DOHH2 (cell line): ENCODE data around the gene KDM4D.

Source experiments
- H3F3A ChIP-seq: fragments of 200-600 bp; sonication (generic), shearing (Covaris generic); 2 replicates; pipeline ENCODE4 v1.6.0; 2016; ENCODE audit warnings: antibody characterized with exemption, mild to moderate bottlenecking; ENCODE audit not compliant: control insufficient read depth, insufficient read depth
- H3K27ac ChIP-seq: fragments of 200-600 bp; sonication (generic); 2 replicates; pipeline ENCODE4 v1.5.1; 2014; ENCODE audit warnings: low read depth, mild to moderate bottlenecking, low read length, moderate library complexity
- H3K27me3 ChIP-seq: fragments of 200-600 bp; sonication (generic); 2 replicates; pipeline ENCODE4 v1.6.1; 2014; ENCODE audit warnings: mild to moderate bottlenecking, low read length, mixed read lengths; ENCODE audit not compliant: control insufficient read depth
- H3K36me3 ChIP-seq: fragments of 200-600 bp; sonication (generic); 2 replicates; pipeline ENCODE4 v1.6.1; 2014; ENCODE audit warnings: mild to moderate bottlenecking, low read length, moderate library complexity, mixed read lengths; ENCODE audit not compliant: control insufficient read depth
- H3K4me1 ChIP-seq: fragments of 200-600 bp; sonication (generic); 2 replicates; pipeline ENCODE4 v1.6.1; 2014; ENCODE audit warnings: mild to moderate bottlenecking, low read length, mixed read lengths; ENCODE audit not compliant: control insufficient read depth
- H3K4me2 ChIP-seq: fragments of 200-600 bp; sonication (generic); 2 replicates; pipeline ENCODE4 v1.6.0; 2014; ENCODE audit warnings: mild to moderate bottlenecking, low read length, moderate library complexity
- H3K4me3 ChIP-seq: fragments of 200-600 bp; sonication (generic); 2 replicates; pipeline ENCODE4 v1.5.1; 2014; ENCODE audit warnings: mild to moderate bottlenecking, low read length, mixed read lengths
- H3K79me2 ChIP-seq: fragments of 200-600 bp; sonication (generic); 2 replicates; pipeline ENCODE4 v1.6.1; 2014; ENCODE audit warnings: mild to moderate bottlenecking, low read length, mixed read lengths; ENCODE audit not compliant: control insufficient read depth
- H3K9me2 ChIP-seq: fragments of 200-600 bp; sonication (generic); replicated peaks from 2 replicates; pipeline ENCODE4 v1.6.1; 2014; ENCODE audit warnings: mild to moderate bottlenecking, low read length, mixed read lengths; ENCODE audit not compliant: control insufficient read depth
- H3K9me3 ChIP-seq: fragments of 200-600 bp; sonication (generic); 2 replicates; pipeline ENCODE4 v1.6.1; 2014; ENCODE audit warnings: antibody characterized with exemption, low read length, mixed read lengths; ENCODE audit not compliant: control insufficient read depth, insufficient read depth
- H4K20me1 ChIP-seq: fragments of 200-600 bp; sonication (generic); 2 replicates; pipeline ENCODE4 v1.6.0; 2014; ENCODE audit warnings: low read depth, mild to moderate bottlenecking, antibody characterized with exemption, low read length, moderate library complexity; ENCODE audit not compliant: control insufficient read depth, insufficient read depth
- EZH2phosphoT487 ChIP-seq: fragments of 200-600 bp; sonication (generic); IDR thresholded peaks from 2 replicates; pipeline ENCODE4 v1.6.1; 2017; ENCODE audit warnings: borderline replicate concordance, mild to moderate bottlenecking, antibody characterized with exemption, low read length, moderate library complexity, mixed read lengths
- TF ChIP-seq, protein P1 (sequence below): fragments of 200-600 bp; sonication (generic); IDR thresholded peaks from one replicate; pipeline ENCODE4 v1.5.1; 2014; ENCODE audit warnings: antibody characterized with exemption, mild to moderate bottlenecking, low read depth, low read length; ENCODE audit not compliant: poor library complexity, severe bottlenecking

KDM4D gene

DNA sequence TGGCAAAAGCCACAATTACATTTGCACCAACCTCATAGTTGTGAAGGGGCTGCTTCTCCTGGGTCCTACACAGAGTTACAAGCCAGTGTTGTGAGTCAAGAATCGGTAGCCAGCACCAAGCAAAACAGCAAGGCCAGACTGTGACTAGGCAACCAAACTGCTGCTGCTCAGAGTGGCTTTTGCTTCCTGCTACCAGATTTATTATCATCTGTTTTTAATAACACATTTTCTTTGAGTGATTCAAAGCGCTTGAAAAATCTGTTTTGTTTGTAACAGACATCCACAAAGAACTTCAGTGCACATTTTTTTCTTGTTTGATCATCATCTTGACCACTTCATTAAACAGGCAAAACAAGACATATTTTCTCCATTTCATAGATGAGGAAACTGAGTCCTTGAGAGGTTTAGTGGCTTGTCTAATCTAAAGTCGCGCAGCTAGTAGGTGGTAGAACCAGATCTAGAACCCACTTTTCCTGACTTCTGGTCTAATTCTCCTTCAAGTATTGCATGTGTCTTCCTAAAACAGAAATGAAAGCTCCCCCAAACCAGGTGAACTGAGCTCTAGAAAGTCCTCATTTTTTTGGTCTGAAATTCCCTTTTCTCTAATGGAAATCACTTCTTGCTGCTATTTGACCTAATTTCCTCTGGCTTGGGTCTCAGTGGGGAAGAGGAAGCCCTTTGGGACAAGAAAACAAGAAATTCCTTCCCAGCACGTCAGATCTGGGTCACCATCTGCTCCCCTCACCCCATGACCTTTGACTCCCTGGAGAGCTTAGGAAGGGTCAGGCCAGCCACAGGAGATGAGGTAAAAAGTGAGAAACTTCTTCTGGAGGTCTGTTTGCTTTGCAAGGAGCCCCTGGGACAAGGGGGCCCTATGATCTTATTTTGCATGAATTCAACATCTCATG, 40.0 kb upstream of the KDM4D start:
- Histone ChIP-seq H3K79me2 (no peaks in the 10 kb centered on the region), H3K9me2 (no peaks in the 10 kb centered on the region), H3K27me3 (peaks cover 3% of the 10 kb centered on the region), H3F3A (no peaks in the 10 kb centered on the region), H3K36me3 (no peaks in the 10 kb centered on the region), H3K4me2 (no peak overlapping the region), H3K4me3 (no peak overlapping the region), H3K4me1 (no peaks in the 10 kb centered on the region), H3K9me3 (no peaks in the 10 kb centered on the region), H3K27ac (no peak overlapping the region), H4K20me1 (no peaks in the 10 kb centered on the region)
- TF ChIP-seq, protein P1, sequence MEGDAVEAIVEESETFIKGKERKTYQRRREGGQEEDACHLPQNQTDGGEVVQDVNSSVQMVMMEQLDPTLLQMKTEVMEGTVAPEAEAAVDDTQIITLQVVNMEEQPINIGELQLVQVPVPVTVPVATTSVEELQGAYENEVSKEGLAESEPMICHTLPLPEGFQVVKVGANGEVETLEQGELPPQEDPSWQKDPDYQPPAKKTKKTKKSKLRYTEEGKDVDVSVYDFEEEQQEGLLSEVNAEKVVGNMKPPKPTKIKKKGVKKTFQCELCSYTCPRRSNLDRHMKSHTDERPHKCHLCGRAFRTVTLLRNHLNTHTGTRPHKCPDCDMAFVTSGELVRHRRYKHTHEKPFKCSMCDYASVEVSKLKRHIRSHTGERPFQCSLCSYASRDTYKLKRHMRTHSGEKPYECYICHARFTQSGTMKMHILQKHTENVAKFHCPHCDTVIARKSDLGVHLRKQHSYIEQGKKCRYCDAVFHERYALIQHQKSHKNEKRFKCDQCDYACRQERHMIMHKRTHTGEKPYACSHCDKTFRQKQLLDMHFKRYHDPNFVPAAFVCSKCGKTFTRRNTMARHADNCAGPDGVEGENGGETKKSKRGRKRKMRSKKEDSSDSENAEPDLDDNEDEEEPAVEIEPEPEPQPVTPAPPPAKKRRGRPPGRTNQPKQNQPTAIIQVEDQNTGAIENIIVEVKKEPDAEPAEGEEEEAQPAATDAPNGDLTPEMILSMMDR = no peak
- TF ChIP-seq EZH2phosphoT487 = no peak

DNA sequence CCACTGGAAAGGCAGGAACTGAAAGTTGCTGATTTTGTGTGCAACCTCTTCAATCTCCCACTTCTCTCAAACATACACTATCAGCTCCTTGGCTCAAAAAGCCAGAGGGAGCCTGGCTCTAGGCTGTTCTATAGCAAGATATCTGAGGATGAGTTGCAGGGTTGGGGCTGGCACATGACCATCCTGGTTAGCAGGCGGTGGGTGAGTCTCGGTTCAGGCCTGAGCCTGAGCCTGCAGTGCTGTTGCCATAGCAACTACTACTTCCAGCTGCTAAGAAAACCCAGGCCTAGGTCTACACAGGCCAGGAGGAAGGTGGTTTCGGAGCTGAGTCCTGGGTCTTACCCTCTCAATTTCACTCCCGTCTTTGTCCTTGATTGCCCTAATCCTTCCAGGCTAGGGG, 39.1 kb upstream of the KDM4D start:
- Histone ChIP-seq H3K4me2 (no peak overlapping the region), H3K9me2 (no peaks in the 10 kb centered on the region), H4K20me1 (no peaks in the 10 kb centered on the region), H3F3A (no peaks in the 10 kb centered on the region), H3K4me3 (no peak overlapping the region), H3K27ac (no peak overlapping the region), H3K9me3 (no peaks in the 10 kb centered on the region), H3K27me3 (peaks cover 4% of the 10 kb centered on the region), H3K36me3 (no peaks in the 10 kb centered on the region), H3K4me1 (no peaks in the 10 kb centered on the region), H3K79me2 (no peaks in the 10 kb centered on the region)
- TF ChIP-seq, protein P1 = no peak
- TF ChIP-seq EZH2phosphoT487 = no peak

DNA sequence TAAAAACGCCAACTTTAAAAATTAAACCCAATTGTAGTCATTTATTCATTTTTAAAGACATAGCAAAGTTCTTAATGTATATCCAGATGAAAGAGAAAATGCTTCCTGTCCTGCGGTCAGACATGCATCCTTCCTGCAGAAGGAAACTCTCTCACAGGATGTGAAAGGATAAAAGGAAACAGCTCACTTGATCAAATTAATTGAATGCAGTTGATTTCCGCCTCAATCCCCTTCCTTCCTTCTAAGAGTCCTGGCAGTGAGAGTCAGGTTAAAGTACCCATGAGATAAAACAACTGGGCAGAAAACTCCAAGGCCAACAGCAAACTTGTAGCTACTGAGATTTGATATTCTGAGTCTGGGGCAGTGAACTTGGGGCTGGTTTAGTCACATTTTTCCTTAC, 38.7 kb upstream of the KDM4D start:
- H3K36me3 ChIP-seq = no peaks in the 10 kb centered on the region
- no peaks in the 10 kb centered on the region for H4K20me1 ChIP-seq
- H3K79me2 ChIP-seq = no peaks in the 10 kb centered on the region
- no peaks in the 10 kb centered on the region for H3K9me3 ChIP-seq
- no peak overlapping the region for H3K4me3 ChIP-seq
- H3K27me3 ChIP-seq = peaks cover 5% of the 10 kb centered on the region
- no peaks in the 10 kb centered on the region for H3F3A ChIP-seq
- no peak for TF ChIP-seq EZH2phosphoT487
- TF ChIP-seq, protein P1 = no peak
- no peaks in the 10 kb centered on the region for H3K9me2 ChIP-seq
- H3K4me1 ChIP-seq = no peaks in the 10 kb centered on the region
- no peak overlapping the region for H3K4me2 ChIP-seq
- H3K27ac ChIP-seq = no peak overlapping the region
